GM19463 (cell line): ENCODE data around the gene LMX1B.

Experiments used
- ATAC-seq: cut with Tn5 transposase; IDR thresholded peaks from one replicate; pipeline ENCODE4 v1.9.1; 2021; ENCODE audit warnings: mild to moderate bottlenecking, moderate library complexity; ENCODE audit not compliant: unreplicated experiment

Gene LMX1B

DNA sequence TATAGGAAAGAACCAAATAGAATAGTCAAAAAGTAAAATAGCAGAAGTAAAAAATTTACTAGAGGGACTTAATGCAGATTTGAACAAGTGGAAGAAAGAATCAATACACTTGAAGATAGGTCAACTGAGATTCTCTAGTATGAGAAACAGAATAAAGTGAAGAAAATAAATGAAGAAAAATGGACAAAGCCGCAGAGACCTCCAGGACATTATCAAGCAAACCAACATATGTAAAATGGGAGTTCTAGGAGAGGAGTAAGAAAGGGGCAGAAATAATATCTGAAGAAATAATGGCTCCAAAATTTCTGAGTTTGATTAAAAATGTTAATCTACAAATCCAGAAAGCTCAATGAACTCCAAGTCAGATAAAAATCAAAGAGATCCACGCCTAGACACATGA lies 121.1 kb downstream of the LMX1B start:
- no peak for ATAC-seq

DNA sequence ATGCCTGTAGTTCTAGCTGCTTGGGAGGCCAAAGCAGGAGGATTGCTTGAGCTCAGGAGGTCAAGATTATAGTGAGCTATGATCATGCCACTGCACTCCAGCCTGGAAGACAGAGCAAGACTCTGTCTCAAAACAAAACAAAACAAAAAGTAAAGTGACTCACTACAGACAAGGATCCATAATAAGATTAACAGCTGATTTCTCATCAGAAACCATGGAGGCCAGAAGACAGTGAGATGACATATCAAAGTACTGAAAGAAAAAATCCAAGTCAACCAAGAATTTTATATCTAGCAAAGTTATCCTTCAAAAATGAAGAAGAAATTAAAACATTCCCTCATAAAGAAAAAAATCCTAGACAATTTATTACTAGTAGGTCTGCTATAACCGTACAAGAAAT lies 121.8 kb downstream of the LMX1B start:
- ATAC-seq, result no peak

DNA sequence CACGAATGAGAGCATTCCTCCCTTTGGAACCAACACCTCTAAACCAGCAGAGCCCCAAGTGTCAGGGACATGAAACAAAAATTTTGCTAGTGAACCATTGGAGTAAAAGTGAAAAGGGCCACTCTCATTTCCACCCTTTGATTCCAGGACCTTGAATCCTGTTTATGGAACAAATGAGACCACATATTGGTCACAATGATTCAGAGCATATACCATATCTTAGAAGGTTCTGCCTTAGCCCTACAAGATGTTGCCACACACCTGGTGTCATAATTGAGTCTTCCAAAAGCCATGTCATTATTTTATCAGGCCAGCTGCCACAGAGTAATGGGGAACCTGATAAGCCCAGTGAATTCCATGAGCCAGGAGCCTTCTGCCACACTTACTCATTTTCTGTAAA lies 124.8 kb downstream of the LMX1B start:
- ATAC-seq, result no peak

DNA sequence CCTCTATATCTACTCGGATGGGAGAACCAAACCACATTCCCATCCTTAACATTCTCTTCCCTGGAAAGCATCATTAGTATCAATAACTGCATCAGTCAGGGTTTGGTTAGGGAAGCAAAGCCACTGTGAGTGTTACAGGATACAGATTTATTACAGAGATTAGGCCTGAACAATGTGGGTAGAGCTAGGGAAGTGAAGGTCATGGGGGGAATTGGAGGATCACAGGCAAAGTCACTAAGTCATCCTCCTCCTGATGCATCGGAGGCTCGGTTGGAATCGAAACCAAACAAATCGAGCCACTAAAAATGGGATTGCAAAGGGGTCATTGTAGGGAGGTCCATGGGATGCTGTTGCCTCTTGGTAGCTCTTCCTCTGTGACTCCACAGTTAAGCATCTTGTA lies 129.3 kb downstream of the LMX1B start:
- ATAC-seq, result no peak

DNA sequence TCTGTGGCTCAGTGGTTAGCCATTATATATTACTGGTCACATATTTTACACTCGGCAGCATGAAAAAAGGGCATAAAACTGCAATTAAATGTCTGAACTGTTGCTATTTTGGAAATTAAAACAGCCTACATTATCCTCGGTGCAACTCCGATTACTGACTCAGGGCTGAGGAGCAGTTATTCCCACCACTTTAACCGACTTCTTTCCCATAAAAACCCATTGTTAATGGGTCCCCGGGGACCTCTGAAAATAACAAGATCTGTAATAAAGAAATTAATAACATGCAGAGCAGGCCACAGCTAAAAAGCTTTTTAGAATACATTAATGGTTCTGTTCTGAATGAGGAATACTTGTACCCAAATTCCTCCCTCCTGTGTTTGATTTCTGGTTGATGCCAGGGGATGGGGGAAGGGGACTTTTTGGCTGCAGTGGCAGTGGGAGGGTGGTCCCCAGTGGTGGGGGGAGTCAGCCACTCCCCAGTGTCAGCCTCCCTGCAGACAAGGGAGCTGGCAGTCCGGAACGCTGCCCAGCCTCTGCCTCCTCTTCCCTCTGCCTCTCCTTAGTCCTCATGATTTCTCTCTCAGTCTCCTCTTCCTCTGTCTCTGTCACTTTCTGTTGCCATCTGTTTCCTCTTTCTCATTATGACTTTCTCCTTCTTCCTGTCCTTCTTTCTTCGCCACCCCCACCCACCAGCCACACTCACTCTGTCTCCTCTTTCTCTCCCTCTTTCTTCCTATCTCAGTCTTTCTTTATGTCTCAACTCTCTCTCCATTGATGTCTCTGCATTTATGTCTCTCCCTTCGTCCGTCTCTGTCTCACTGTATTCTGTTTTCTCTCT lies 132.1 kb downstream of the LMX1B start:
- no peak for ATAC-seq
